ENCODE data around the gene TSPAN32.
A peak's percentile ranks its signal among the peaks of the same experiment; 100 is the strongest.
"Not testable (repeated sequence)": the region's sequence is repeated elsewhere in the genome, so short reads cannot be mapped to it uniquely, and the experiment has no call there.

The TSPAN32 gene

DNA sequence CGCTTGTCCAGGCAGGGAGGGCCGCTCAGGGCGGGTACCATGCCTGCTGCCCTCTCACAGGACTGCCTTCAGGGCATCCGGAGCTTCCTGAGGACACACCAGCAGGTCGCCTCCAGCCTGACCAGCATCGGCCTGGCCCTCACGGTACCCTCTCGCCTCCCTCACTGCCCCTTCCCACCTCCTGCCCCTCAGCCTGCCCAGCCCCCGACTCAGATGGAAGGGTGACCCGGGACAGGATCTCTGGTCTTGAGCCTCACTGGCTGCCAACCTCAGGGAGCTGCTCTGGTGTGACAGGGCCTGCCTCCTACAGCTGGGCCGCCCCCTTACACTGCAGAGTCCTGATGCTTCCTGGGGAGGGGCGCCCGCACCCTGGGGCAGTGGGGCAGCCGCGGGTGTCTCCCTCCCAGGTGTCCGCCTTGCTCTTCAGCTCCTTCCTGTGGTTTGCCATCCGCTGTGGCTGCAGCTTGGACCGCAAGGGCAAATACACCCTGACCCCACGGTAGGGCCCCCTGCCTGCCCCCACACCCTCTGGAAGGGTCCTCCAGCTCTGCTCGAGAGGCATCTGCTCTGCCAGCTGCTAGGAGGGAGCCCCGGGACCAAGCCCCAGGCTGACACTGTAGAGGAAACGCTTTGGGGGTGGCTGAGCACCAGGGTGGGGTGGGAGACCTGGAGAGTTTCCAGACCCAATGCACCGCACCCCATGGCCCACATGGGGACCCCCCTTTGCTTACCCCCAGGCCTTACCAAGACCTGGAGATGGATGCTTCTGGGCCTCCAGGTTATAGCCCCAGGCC is 14.6 kb downstream of the TSPAN32 start:
- no peak for DNase-seq

DNA sequence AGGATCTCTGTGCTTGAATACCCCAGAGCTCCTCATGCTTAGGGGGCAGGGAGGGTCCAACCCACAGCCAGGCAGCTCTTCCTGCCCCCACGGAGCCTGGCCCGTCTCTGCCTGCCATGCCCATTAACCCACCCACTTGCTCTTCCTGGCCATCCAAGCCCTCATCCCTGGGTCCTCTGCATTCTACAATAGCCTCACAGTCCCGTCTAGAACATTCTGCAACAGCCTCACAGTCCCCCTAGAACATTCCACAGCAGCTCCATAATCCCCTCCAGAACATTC is 15.1 kb downstream of the TSPAN32 start:
- no peak for DNase-seq

GRCh38 chr11:2317354-2318050 is 15.7 kb downstream of the TSPAN32 start:
- DNase-seq = no peak

GRCh38 chr11:2318123-2318522 is 16.3 kb downstream of the TSPAN32 start:
- DNase-seq = no peak

DNA sequence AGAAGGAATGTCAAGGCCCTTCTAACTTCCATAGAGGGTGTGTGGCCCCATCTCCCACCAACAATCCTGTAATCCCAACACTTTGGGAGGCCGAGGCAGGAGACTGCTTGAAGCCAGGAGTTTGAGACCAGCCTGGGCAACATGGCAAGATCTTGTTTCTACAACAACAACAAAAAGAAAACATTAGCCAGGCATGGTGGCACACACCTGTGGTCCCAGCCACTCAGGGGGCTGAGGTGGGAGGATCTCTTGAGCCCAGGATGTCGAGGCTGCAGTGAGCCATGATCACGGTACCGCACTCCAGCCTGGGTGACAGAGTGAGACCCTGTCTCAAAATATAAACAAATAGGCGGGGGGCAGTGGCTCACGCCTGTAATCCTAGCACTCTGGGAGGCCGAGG is 16.9 kb downstream of the TSPAN32 start:
- DNase-seq = no peak

DNA sequence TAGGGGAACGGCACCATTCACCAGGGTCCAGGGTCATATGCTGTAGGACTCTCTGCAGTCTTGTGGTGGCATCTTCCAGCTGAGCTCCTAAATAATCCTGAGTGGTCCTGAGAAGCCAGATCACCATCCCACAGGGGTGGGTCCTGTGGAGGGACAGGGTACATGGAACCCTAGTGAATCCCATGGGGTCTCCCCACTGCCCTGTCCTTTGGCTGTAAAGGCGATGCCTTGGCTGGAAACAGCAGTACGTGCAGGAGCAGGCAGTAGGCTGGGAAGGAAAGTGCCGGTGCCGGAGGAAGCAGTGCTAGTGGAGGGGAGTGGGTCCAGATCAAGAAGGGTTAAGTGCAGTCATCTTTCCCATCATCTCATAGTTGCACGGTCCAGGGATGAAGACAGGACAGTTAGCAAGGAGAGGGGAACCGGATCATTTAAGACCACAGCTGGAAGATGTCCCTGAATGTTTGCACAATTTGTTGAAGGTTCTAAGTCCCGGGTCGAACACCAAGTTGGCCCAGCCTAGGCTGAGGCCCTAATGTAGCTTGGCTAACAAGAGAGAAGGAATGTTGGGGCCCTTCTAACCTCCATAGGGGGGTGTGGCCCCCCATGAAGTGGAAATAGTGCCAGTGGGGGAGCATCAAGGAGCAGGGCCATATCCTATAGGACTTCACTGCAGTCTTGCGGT is 18.1 kb downstream of the TSPAN32 start:
- DNase-seq = no peak

DNA sequence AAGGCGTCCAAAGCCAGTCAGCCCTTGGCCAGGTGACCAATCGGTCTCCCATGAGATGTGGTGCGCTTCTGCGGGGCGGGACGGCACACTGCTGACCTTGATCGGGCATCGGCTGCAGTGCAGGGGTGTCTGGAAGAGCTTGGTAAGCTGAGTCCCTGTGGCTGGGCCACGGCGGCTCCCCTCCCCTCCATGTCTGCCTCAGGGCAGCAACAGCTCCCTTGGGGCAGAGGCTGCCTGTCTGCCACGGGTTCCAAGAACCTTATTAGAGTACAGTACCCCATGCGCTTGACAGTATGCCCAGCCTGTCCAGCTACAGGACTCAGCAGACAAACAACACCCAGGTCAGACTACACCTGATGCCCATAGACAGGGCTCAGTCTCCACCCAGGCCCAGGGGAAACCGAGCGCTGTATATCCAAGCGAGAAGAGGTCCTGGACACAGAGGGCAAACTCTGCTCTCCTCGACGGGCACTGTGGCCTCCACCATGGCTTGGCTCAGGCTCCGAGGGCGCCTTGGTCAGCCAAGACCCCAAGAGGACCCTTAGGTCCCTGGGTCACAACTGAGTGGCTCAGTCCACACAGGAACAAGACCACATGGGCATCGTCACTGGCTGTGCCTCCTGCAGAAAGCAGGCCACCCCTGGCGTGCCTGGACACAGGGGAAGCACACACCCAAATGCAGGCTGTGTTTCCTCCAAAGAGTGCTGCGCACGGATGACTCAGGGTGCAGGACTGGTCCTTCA is 18.9 kb downstream of the TSPAN32 start:
- DNase-seq = no peak

DNA sequence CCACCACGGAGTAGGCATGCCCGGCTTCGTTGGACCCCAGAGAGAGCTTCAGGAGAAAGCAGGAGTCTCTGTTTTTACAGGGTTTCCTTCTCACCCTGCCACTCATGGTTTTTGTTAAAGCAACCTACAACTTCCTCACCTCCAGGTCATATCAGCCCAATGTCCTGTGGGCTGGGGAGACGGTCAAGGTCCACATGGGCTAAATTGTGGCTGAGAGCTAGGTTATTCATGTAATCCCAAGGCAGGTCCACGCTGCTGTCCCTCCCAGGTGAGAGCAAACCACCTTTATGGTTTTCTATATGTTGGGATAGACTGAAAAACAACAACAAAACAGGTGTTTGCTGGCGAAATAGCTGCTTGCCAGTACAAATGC is 19.5 kb downstream of the TSPAN32 start:
- DNase-seq = no peak

DNA sequence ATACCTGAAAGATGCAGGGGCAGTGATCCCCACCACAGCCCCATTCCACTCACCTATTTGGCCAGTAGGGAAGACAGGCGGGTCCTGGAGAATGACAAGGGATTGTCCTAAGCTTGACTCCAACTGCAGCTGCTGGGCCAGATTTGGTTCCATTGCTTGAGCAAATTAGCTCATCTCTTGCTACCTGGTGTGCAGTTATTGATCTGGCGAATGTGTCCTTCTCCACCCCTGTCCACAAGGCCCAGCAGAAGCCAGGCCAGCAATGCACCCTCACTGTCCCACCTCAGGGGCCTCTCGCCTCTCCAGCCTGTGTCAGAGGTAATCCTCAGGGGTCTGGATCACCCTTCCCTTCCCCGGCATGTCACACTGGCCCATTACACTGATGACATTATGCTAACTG is 23.3 kb downstream of the TSPAN32 start:
- no peak for DNase-seq

GRCh38 chr11:2325719-2326118 is 23.9 kb downstream of the TSPAN32 start:
- DNase-seq = no peak

DNA sequence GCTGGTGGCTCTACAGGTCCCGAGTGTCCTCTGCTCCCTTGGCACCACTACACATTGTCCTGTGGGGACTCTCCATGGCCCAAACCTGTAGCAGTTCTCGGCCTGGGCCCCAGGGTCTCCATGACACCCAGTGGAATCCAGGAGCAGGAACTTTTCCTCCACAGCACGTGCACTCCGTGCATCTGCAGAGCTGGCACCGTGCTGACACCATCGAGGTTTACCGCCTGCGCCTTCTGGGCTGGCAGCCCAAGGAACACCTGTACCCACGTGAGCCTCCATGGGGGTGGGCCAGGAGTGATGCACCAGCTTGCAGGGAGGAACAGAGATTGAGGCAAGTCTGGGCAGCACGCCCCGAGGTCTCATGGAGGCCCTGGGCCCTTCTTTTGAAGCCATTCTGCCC is 25.2 kb downstream of the TSPAN32 start:
- no peak for DNase-seq

DNA sequence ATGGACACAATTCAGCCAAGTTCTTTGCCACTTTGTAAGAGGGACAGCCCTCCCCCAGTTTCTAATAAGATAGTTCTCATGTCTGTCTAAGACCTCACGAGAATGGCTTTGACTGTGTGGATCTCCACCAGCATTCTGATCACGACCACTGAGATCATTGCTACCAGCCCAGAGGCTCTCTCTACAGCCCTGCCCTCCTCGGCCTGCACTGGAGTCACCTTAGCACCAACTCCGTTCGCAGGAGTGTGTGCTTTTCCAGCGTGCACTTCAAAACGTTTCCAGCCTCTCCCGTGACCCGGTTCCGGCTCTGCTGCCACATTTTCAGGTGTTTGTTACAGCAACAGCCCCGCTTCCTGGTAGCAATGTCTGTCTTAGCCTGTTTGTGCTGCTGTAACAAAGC is 26.2 kb downstream of the TSPAN32 start:
- DNase-seq = no peak

- no peak for DNase-seq
These were observed 27.0 kb downstream of the TSPAN32 start for GRCh38 chr11:2328656-2329354.

DNA sequence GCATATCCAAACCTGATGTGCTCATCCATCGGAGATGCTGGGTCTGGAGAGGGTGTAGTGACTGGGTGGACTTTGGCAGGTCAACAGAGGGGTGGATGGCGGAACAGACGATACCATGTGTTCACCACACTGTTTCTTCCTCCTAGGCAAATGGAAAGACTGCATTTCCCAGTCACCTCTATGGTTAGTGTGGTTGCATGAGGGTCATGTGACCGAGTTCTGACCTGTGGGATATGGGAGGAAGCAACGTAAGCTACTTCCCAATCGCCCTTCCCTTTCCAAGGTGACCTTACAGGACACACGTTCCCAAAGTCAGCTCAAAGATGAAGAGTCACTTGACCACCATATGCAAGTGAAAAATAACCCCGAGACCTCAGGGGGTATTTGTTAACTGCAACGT is 27.7 kb downstream of the TSPAN32 start:
- DNase-seq = no peak

DNA sequence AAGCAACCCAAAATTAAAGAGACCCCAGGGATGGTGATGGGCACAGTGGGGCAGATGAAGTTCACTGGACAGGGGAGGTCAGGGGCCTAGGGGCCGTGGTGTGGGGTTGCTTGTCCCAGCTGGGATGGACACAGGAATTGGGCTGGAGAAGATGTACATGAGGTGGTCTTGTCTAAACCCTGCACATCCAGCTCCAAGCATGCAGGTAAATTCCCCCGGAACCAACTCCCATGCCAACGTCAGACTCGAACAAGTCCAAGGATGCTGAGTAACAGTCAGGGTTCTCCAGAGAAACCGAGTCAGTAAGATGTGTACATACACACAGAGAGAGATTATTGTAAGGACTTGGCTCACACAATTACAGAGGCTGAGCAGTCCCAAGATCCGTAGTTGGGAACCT is 28.9 kb downstream of the TSPAN32 start:
- no peak for DNase-seq

- no peak for DNase-seq
These were observed 29.6 kb downstream of the TSPAN32 start for GRCh38 chr11:2331404-2331803.

- DNase-seq = not testable (repeated sequence)
These were observed 30.8 kb downstream of the TSPAN32 start for GRCh38 chr11:2332569-2332968.

DNA sequence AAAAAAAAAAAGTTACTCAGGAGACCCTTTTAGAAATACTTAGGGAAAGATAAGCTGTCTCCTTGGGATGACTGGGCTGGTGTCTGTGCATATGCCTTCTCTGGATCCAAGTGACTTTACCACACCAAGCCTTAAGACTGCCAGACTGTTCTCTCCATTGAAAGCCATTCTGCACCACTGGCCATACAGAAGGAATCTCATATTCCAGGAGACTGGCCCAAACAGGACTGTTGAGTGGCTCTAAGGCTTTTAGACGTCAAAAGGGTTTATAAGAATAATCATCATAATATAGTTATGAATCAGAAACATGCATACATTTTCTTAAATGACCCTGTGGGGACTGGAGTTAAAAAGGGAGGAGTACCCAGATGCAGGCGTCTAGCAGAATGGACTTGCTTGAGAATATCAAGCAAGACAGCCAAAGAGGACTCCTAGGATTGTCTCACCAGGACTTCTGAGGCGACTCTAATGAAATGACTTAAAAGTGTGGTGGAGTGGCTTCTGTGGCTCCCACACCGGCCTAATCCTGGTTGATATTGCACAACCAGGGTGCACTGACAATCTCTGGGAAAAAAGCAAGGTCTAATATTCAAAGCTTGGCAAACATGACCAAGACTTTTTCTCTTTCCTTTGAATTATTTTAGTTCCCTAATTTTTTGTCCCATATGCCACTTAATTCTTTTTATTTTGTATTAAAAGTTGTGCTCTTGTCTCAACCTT is 31.8 kb downstream of the TSPAN32 start:
- not testable (repeated sequence) for DNase-seq

DNA sequence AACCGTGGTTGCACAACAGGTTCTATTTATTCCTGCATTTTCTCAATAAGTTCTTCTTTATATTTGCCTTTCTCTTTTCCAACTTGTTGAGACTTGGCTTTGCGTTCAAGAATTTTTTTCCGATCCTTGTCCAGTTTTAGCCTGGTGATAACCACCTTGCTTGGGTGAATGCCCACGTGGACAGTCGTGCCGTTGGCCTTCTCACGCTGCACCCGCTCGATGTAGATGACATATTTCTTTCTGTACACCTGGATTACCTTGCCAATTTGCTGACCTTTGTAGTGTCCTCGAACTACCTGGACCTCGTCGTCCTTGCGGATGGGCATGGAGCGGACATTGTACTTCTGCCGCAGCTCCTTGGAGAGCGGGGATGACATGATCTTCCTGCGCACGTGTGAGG is 33.5 kb downstream of the TSPAN32 start:
- not testable (repeated sequence) for DNase-seq

- DNase-seq = peak in 1 of 2 donors; percentile 9
These were observed 36.9 kb downstream of the TSPAN32 start for GRCh38 chr11:2338760-2339159.

GRCh38 chr11:2342557-2342956 is 40.7 kb downstream of the TSPAN32 start:
- no peak for DNase-seq

GRCh38 chr11:2342981-2343380 is 41.2 kb downstream of the TSPAN32 start:
- no peak for DNase-seq
